DND-41 (cell line): ENCODE measurements around the gene TMEM42.
"Not testable (repeated sequence)": the region's sequence is repeated elsewhere in the genome, so short reads cannot be mapped to it uniquely, and the experiment has no call there.

Source experiments
- EZH2 ChIP-seq: IDR thresholded peaks from 3 replicates; pipeline ENCODE4 v1.6.1; 2012; ENCODE audit warnings: borderline replicate concordance, low read depth, mild to moderate bottlenecking, moderate library complexity, low read length, inconsistent platforms; ENCODE audit not compliant: severe bottlenecking
- TF ChIP-seq, protein P1 (sequence below): IDR thresholded peaks from 2 replicates; pipeline ENCODE4 v1.5.1; 2012; ENCODE audit warnings: borderline replicate concordance, low read length, moderate library complexity, mild to moderate bottlenecking; ENCODE audit not compliant: poor library complexity, severe bottlenecking; ENCODE audit errors: extremely low read depth

DNA sequence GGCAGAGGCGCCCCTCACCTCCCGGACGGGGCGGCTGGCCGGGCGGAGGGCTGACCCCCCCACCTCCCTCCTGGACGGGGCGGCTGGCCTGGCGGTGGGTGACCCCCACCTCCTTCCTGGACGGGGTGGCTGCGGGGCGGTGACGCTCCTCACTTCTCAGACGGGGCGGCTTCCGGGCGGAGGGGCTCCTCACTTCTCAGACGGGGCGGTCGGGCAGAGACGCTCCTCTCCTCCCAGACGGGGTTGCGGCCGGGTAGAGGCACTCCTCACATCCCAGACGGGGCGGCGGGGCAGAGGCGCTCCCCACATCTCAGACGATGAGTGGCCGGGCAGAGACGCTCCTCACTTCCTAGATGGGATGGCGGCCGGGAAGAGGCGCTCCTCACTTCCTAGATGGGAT lies 40.5 kb upstream of the TMEM42 start:
- TF ChIP-seq, protein P1, sequence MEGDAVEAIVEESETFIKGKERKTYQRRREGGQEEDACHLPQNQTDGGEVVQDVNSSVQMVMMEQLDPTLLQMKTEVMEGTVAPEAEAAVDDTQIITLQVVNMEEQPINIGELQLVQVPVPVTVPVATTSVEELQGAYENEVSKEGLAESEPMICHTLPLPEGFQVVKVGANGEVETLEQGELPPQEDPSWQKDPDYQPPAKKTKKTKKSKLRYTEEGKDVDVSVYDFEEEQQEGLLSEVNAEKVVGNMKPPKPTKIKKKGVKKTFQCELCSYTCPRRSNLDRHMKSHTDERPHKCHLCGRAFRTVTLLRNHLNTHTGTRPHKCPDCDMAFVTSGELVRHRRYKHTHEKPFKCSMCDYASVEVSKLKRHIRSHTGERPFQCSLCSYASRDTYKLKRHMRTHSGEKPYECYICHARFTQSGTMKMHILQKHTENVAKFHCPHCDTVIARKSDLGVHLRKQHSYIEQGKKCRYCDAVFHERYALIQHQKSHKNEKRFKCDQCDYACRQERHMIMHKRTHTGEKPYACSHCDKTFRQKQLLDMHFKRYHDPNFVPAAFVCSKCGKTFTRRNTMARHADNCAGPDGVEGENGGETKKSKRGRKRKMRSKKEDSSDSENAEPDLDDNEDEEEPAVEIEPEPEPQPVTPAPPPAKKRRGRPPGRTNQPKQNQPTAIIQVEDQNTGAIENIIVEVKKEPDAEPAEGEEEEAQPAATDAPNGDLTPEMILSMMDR: not testable (repeated sequence)
- TF ChIP-seq EZH2: not testable (repeated sequence)
